T47D (cell line): ENCODE data around the gene CTTN.
"Not testable (repeated sequence)": the region's sequence is repeated elsewhere in the genome, so short reads cannot be mapped to it uniquely, and the experiment has no call there.

Source experiments
- DNase-seq, 2 experiments: peaks; one replicate each; pipeline versions ENCODE4 v3.0.0 to v3.0.0-alpha.2; 2011 to 2012; ENCODE audit warnings: low read depth in 1 of 2, low spot score in 1 of 2
- JUND ChIP-seq: IDR thresholded peaks from 2 replicates; pipeline ENCODE4 v1.6.1; 2012; ENCODE audit warnings: low read depth
- in situ Hi-C: cut with HindIII; loops from 2 replicates; pipeline ENCODE4 v1.10.0; 2016; ENCODE audit warnings: low sequenced_read_pairs, low pct_unique_long_range_greater_than_20kb

Gene CTTN

DNA sequence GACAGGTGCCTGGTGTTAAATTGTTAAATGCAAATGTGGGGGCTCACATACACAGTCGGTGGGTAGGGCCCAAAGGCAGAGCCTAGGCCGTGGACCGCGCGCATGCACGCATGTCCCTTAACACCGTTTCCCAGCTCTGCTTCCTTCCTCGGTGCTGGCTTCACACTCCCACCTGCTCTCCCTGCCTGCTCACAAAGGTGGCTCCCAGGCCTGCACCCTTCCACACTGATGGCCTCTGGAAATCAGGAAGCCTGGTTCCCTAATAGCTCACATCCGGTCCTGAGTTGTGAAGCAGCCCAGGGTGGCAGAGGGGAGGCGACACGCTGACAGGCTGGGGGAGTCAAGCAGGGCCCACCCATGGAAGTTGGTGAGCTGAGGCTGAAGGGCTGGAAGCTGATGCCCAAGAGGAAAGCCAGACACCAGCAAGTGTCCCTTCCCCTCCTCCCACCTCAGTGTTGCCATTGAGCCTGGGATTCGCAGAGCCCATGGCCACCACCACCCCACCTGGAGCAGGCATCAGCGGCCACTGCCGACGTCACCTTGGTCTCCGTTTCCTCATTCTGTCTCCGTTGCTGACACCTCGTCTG is 13.7 kb upstream of the CTTN start:
- no peak for DNase-seq
- no peak for TF ChIP-seq JUND
- in situ Hi-C loops = no loop called here

DNA sequence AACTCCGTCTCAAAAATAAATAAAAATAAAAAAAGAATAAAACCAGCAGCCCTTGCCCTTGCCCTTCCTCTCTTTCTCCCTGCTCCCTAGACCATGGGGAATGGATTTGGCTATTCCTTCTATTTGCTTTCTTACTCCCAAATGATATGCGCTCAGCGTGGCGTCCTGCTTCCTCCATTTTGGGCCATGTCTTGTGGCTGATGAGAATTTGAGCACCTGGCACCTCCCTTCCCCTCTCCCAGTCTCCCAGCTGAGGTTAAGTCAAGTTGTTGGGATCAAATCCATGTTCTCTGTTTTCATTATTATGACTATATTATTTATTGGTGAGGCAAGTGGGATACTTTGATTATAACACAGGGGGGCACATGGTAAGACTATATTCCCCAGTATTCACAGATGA is 10.8 kb upstream of the CTTN start:
- no peak for TF ChIP-seq JUND
- in situ Hi-C loops = no loop called here
- no peak for DNase-seq

DNA sequence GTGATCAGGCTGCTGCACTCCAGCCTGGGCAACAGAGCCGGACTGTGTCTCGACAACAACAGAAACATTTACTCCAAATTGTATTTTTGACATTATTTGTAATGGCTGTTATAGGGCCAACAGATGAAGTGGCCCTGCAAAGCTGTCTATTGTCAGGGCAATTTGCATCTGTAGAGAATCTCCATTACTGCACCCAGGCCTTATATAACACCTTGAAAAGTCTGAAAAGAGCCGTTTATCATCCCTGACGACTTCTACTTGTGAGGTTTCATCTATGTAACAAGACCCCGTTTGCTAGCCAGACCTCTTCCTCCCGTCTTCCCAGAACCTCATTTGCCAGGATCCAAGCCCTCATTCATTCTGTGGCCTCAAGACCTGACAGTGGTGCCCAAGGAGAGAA is 9.1 kb upstream of the CTTN start:
- TF ChIP-seq JUND = no peak
- in situ Hi-C loops = no loop called here
- no peak for DNase-seq

DNA sequence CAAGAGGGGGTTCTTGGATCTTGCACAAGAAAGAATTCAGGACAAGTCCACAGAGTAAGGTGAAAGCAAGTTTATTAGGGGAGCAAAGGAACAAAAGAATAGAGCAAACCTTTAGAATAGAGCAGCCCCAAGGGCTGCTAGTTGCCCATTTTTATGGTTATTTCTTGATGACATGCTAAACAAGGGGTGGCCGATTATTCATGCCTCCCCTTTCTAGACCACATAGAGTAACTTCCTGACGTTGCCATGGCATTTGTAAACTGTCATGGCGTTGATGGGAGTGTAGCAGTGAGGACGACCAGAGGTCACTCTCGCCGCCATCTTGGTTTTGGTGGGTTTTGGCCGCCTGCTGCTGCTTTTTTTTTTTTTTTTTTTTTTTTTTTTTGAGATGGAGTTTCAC is 7.4 kb upstream of the CTTN start:
- DNase-seq, in situ Hi-C loops: not testable (repeated sequence)

DNA sequence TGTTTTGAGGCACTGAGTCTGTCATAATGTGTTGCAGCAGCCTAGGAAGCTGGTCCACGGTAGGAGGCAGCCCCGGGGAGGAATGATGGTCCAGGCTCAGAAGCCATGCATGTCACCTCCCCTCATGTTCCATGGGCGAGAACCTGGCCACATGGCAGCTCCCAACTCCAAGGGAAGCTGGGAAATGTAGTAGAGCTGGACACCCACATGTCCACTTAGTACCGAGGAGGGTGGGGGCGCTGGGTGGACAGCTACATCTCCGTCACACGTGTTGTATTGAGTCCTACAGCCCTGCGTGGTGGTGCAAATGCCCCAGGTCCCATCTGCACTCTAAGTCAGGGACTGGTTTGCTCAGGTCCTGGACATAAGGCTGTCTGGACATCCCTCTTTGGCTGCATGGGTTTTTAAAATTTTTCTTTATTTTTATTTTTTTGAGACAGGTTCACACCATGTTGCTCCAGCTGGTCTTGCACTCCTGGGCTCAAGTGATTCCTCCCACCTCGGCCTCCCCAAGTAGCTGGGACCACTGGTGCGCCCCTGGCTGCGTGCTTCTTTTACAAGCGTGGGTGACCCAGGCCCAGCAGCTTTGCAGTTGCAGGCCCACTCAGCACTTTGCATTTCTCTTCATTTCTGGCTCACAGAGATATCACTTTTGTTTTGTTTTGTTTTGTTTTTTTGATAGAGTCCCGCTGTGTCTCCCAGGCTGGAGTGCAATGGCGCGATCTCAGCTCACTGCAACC is 3.9 kb upstream of the CTTN start:
- no peak for TF ChIP-seq JUND
- DNase-seq = no peak
- in situ Hi-C loops = no loop called here

DNA sequence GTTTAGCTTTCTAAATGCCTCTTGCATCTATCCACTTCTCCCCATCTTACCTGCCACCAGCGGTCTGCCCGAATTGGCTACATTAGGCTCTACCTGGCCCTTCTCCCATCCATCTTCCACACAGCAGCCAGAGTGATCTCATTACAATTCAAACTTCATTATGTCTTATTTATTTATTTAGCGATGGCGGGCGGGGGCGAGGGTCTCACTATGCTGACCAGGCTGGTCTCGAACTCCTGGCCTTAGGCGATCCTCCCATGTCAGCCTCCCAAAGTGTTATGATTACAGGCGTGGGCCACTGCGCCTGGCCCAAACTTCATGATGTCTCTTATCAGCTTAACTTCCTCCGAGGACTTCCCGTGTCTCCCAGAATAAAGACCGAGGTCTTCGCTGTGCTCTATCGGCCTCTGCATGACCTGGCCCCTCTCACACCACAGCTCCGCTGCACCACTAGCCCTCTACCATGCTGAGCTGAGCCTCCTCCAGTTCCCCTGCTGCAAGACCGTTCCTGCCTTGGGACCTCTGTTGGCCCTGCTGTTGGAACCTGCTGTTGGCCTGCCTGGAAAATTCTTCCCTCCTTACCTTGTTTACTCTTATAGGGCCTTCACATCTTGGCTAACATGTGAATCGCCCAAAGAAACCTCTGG is 870 bp upstream of the CTTN start:
- DNase-seq = no peak
- in situ Hi-C loops = no loop called here
- TF ChIP-seq JUND = no peak

DNA sequence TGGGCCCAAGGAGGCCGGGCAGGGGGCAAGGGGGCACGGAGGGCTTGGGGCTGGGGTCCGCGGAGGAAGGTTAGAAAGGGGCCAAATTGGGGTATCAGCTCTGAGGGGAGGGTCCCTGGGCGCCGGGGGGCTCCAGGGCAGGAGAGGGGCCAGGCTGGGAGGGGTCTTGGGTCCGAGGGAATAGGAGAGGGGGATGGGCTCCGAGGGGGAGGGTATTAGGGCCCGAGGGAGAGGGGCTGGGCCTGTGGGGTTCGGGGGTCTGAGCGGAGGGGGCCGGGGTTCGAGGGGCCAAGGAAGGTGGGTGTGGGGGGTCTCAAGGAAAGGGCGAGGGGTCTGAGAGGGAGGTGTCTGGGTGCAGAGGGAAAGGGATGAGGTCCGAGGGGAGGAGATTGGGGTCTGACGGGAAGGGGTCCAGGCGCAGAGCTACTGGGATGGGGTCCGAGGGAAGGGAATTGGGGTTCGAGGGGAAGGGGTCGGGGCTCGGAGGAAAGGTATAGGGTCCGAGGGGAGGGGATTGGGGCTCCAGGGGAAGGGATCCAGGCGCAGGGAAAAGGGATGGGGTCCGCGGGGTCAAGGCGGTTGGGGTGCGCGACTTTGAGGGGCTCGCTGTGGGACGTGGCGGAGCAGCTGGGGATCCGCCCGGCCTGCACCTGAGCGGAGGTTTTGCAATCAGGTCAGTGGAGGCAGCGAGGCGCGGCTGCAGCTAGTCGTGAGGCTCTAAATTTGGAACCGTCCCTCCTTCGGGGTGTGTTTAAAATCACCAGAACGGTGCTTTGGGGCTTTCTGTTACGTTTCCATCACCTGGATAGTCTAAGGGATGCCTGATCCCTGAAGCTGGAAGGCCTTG is 728 bp downstream of the CTTN start:
- TF ChIP-seq JUND = no peak
- DNase-seq = no peak
- in situ Hi-C loops = no loop called here

DNA sequence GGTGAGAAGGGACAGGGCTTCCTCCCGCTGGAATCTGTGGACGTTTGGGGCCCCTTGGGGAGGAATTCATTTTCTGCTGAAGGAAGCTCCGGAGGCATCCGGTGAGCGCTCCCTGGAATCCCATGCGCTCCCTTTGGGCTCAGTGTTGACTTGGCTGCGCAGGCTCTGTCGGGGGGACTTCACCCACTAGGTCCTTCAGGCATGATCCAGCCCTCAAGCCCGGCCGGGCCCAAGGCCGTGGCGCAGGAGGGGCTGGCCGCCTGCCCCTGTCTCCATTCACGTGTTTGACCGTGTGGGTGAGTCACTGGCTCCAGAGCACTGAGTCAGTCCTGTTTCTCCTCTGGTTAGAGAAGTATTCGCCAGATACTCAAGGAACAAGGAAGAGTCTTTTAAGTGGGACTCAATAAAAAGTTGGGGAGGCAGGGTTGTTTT is 1.4 kb downstream of the CTTN start:
- DNase-seq = peak; percentile 60 to 71
- in situ Hi-C loops = no loop called here
- TF ChIP-seq JUND = no peak

DNA sequence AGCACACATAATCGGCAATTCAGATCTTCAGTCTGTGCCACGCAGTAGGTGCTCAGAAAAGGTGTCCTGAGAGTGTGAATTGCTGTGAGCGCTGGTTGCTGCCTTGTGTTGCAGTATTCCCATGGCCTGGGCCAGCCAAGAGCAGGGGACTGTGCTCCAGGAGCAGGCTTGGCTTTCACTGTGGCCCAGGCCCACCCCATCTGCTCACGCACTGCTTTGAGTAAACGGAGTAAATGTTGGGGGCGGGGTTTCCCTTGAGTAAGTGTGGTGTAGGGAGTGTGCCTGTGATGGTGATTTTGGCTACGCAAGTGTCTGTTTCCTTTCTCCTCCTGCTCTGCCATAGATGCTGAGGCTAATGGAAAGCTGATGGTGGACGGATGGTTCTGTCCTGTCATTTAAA is 2.3 kb downstream of the CTTN start:
- in situ Hi-C loops = no loop called here
- TF ChIP-seq JUND = no peak
- DNase-seq = no peak

DNA sequence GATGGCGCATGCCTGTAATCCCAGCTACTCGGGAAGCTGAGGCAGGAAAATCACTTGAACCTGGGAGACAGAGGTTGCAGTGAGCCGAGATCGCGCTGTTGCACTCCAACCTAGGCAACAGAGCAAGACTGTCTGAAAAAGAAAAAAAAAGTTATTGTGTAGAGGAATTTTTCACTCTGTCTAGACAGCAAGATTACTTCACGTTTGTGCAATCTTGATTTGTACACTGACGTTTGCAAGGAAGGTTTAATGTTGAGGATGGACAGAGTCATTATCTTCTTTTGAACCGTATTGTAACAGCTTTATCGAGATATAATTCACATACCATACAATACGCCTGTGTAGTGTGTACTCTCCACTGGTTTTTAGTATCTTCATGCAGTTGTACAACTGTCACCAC is 3.7 kb downstream of the CTTN start:
- in situ Hi-C loops = no loop called here
- TF ChIP-seq JUND = no peak
- no peak for DNase-seq

DNA sequence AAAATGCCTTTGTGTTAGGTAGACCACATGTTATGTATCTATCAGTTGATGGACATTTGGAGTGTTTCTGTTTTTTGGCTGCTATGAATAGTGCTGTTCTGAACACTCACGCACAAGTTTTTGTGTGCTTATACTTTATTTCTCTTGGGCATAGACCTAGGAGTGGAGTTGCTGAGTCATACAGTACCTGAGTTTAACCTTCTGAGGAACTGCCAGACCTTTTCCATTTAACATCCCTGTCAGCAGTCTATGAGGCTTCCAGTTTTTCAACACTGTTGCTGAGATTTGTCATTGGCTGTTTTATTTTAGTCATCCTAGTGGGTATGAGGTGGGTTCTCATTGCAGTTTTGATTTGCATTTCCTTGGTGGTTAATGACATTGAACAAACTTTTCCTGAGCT is 4.4 kb downstream of the CTTN start:
- in situ Hi-C loops = no loop called here
- DNase-seq = peak in 1 of 2 experiments; percentile 21
- no peak for TF ChIP-seq JUND

DNA sequence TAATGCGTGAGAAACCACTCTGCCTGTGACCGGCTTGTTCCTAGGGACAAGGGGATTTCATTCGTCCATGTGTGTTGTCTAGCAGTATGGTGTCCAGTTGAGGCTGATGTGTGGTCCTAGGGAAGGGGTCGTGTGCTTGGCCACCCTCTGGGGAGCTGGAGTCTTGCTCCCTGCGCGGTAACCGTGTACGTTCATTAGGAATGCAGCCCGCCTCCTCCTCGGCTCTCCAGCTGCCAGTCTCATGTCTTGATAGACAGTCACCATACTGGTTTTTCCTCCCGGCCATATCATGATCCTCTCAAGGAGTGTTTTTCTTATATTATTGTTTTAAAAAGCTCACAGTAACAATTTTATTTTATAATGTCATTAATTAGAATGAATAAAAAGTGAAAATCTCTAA is 5.9 kb downstream of the CTTN start:
- in situ Hi-C loops = no loop called here
- no peak for TF ChIP-seq JUND
- DNase-seq = no peak

DNA sequence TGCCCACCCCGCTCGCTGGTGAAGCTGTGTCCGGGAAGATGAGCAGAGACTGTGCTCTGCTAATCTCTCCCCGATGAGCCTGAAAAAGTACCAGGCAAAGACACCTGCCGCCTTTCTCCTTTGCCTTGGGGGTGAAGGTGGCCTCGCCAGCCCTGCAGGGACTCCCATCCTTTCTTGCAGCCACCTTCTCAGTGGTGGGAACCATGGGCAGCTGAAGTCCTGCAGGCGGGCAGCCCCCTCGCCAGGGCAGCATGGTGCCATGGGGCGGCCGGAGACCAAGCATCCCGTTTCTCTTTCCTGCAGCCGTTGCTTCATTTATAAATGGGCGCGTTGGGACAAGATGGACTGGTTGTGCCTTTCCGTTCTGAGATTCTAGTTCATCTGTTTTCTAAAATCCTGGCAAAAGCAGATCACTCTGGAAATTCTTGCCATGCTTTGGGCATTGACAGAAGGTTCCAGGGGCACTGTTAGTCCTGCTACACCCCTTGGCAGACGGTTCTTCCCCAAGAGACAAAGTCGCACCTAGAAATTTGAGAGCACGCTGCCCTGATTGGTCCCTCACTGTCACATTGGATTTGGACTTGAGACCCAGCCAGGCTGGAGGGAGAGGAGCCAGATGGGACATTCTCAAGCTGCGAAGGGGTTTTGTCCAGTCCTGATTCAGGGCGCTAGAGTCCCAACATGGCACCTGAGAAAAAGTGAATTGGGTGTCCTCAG is 7.5 kb downstream of the CTTN start:
- in situ Hi-C loops = no loop called here
- no peak for TF ChIP-seq JUND

More for the DNA sequence above, 7.5 kb downstream of the CTTN start:
- DNase-seq = no peak
